WTC11 (cell line): Measurements from ENCODE around the gene MEIS2. TPM values are rescaled to one million over a fixed set of nuclear protein-coding genes. Genes with fewer than 3 reads are reported as not detected.

Experiments used
- ATAC-seq: fragments of 200-7000 bp; cut with Tn5 transposase; 2 replicates; pipeline ENCODE4 v1.10.0; 2021; ENCODE audit warnings: mild to moderate bottlenecking, moderate library complexity
- CTCF ChIA-PET: fragments of 300-600 bp; sonication (Branson Sonifier 250); formaldehyde crosslinking; loops from one replicate; lab custom pipeline; 2021; ENCODE audit warnings: antibody characterized with exemption; lab: Charles Lee
- POLR2A ChIA-PET: fragments of 350-600 bp; sonication (Branson Sonifier 250); formaldehyde crosslinking; loops from one replicate; lab custom pipeline; 2021; ENCODE audit warnings: antibody characterized with exemption; lab: Charles Lee
- DNase-seq: peaks from one replicate; pipeline ENCODE4 v3.0.0; 2021; ENCODE audit warnings: low spot score
- H3K27ac Mint-ChIP-seq: 2 replicates; pipeline ENCODE4 v1.8.0; 2021; ENCODE audit warnings: mixed read lengths
- H3K27me3 Mint-ChIP-seq: 2 replicates; pipeline ENCODE4 v1.8.0; 2021; ENCODE audit warnings: low read depth, mild to moderate bottlenecking, moderate library complexity, mixed read lengths
- H3K36me3 Mint-ChIP-seq: 2 replicates; pipeline ENCODE4 v1.8.0; 2021; ENCODE audit warnings: mixed read lengths
- H3K4me1 Mint-ChIP-seq: 2 replicates; pipeline ENCODE4 v1.8.0; 2022; ENCODE audit warnings: mixed read lengths
- H3K4me3 Mint-ChIP-seq: 2 replicates; pipeline ENCODE4 v1.8.0; 2021; ENCODE audit warnings: mild to moderate bottlenecking, moderate library complexity, mixed read lengths
- H3K9me3 Mint-ChIP-seq: 2 replicates; pipeline ENCODE4 v1.8.0; 2021; ENCODE audit warnings: mixed read lengths
- ELF4 ChIP-seq: sonication (generic); formaldehyde crosslinking; IDR thresholded peaks from 2 replicates; pipeline ENCODE4 v1.8.1; 2022; ENCODE audit warnings: low read depth, mild to moderate bottlenecking, moderate library complexity, missing genetic modification reagents
- ETV6 ChIP-seq: sonication (generic); formaldehyde crosslinking; IDR thresholded peaks from 2 replicates; pipeline ENCODE4 v1.8.1; 2022; ENCODE audit warnings: mild to moderate bottlenecking, missing genetic modification reagents
- FOXJ3 ChIP-seq: sonication (generic); formaldehyde crosslinking; IDR thresholded peaks from 2 replicates; pipeline ENCODE4 v1.9.0; 2021; ENCODE audit warnings: missing genetic modification reagents, mild to moderate bottlenecking, borderline replicate concordance
- FOXP1 ChIP-seq: sonication (generic); formaldehyde crosslinking; IDR thresholded peaks from 2 replicates; pipeline ENCODE4 v1.8.0; 2022; ENCODE audit warnings: missing genetic modification reagents, mild to moderate bottlenecking, moderate library complexity, borderline replicate concordance
- GTF2I ChIP-seq: fragments of 250-450 bp; sonication (Bioruptor Pico); conservative IDR thresholded peaks from 2 replicates; pipeline ENCODE4 v1.4.0; 2021; ENCODE audit warnings: mild to moderate bottlenecking
- NFE2L1 ChIP-seq: sonication (generic); formaldehyde crosslinking; IDR thresholded peaks from 2 replicates; pipeline ENCODE4 v1.8.1; 2023; ENCODE audit warnings: missing genetic modification reagents
- NR1H2 ChIP-seq: sonication (generic); formaldehyde crosslinking; IDR thresholded peaks from 2 replicates; pipeline ENCODE4 v1.9.0; 2021; ENCODE audit warnings: mild to moderate bottlenecking, moderate library complexity, missing genetic modification reagents
- NR2C2 ChIP-seq: sonication (generic); formaldehyde crosslinking; IDR thresholded peaks from 2 replicates; pipeline ENCODE4 v1.8.0; 2022; ENCODE audit warnings: mild to moderate bottlenecking, missing genetic modification reagents
- RELA ChIP-seq: sonication (generic); formaldehyde crosslinking; IDR thresholded peaks from 2 replicates; pipeline ENCODE4 v1.8.1; 2022; ENCODE audit warnings: missing genetic modification reagents, mild to moderate bottlenecking, borderline replicate concordance
- ZNF138 ChIP-seq: sonication (generic); formaldehyde crosslinking; conservative IDR thresholded peaks from 2 replicates; pipeline ENCODE4 v1.8.1; 2022; ENCODE audit warnings: mild to moderate bottlenecking, moderate library complexity, missing genetic modification reagents
- ZNF219 ChIP-seq: sonication (generic); formaldehyde crosslinking; IDR thresholded peaks from 2 replicates; pipeline ENCODE4 v1.8.0; 2023; ENCODE audit warnings: missing genetic modification reagents, mild to moderate bottlenecking, borderline replicate concordance
- ZNF317 ChIP-seq: sonication (generic); formaldehyde crosslinking; IDR thresholded peaks from 2 replicates; pipeline ENCODE4 v1.8.1; 2023; ENCODE audit warnings: low read depth, mild to moderate bottlenecking, moderate library complexity, missing genetic modification reagents, borderline replicate concordance
- ZNF396 ChIP-seq: fragments of 250-450 bp; sonication (Bioruptor Pico); IDR thresholded peaks from 2 replicates; pipeline ENCODE4 v1.8.0; 2021; ENCODE audit warnings: mild to moderate bottlenecking, moderate library complexity, borderline replicate concordance
- total RNA-seq: library from RNA; stranded (reverse); gene quantifications from 3 replicates; pipeline ENCODE4 v1.2.3, GENCODE V29; 2021
- TF ChIP-seq, protein P1 (sequence below): fragments of 250-450 bp; sonication (Bioruptor Pico); IDR thresholded peaks from 2 replicates; pipeline ENCODE4 v1.9.0; 2021; ENCODE audit warnings: mild to moderate bottlenecking, borderline replicate concordance
- TF ChIP-seq, protein P2 (sequence below): sonication (generic); formaldehyde crosslinking; conservative IDR thresholded peaks from 2 replicates; pipeline ENCODE4 v1.8.1; 2022; ENCODE audit warnings: mild to moderate bottlenecking, missing genetic modification reagents
- TF ChIP-seq, protein P3 (sequence below): sonication (generic); formaldehyde crosslinking; IDR thresholded peaks from 2 replicates; pipeline ENCODE4 v1.8.1; 2022; ENCODE audit warnings: low read depth, missing genetic modification reagents, borderline replicate concordance

Gene MEIS2
- total RNA-seq, 1 experiment from 2014 or later = 0.57 TPM

DNA sequence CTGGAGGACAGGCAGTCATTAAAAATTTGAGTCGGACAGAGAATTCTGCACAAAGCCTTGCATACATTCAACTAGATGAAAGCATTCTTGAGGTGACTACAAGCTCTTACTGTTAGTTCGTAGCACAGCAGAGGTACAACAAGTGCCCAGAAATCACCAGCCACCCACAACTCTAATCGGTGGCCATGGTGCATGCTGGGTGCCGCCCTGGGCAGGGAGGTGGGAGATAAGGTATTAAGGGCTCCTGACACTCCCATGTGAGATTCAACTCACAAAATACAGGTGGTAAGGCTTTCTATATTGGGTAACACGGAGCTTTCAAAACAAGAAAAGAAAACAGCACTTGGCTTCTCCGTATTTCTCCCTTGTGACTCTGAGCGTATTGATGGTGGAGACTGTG is 66.0 kb downstream of the MEIS2 start:
- ATAC-seq = no peak
- H3K4me1 Mint-ChIP-seq = peaks cover 38% of the 10 kb centered on the region
- no peaks in the 10 kb centered on the region for H3K9me3 Mint-ChIP-seq
- H3K36me3 Mint-ChIP-seq = no peaks in the 10 kb centered on the region
- ChIA-PET CTCF (interaction anchor here (1.5 kb wide), 1 partner anchor 49 kb away, joined by 3 read pairs; no protein-coding TSS in a partner anchor), POLR2A (interaction anchor here (0.6 kb wide), 2 partner anchors 22 to 126 kb away, joined by 3 to 4 read pairs; no protein-coding TSS in a partner anchor)
- no peak for DNase-seq
- TF ChIP-seq GTF2I (CRISPR knock-in tag) (no peak), ETV6 (CRISPR knock-in tag) (no peak), FOXJ3 (no peak)
- no peak overlapping the region for H3K4me3 Mint-ChIP-seq
- no peaks in the 10 kb centered on the region for H3K27me3 Mint-ChIP-seq
- H3K27ac Mint-ChIP-seq = no peak overlapping the region

DNA sequence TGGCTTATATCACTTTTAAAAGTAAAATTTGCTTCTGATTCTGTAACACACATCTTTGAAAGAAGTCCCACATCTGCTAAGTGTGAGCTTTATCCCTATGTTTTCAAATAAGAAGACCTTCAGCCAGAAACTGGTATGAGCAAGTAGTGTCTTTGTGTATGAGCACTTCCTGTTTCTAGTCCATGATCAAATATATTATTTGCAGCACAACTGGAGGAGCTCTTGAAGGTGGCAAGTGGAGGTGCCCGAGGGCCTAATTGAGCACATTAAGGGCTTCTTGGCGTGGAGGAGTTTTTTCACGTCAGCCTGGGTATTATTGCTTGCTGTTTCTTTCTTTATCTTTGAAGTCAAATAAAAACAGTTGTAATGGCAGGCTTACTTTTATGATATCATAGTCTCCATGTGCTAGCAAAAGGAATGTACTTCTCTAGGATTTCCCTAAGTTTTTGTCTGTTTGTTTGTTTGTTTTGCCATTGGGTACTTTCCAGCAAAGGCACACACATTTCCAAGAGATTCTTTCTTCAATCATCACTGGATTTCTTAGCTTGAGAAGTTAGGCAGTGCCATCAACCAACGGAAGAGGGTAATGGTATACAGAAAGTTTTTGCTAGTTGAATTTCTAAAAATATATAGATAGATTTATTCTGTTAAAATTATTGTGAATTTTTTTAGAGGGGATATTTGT is 68.1 kb downstream of the MEIS2 start:
- no peak for TF ChIP-seq ZNF317 (CRISPR knock-in tag)
- TF ChIP-seq, protein P1, sequence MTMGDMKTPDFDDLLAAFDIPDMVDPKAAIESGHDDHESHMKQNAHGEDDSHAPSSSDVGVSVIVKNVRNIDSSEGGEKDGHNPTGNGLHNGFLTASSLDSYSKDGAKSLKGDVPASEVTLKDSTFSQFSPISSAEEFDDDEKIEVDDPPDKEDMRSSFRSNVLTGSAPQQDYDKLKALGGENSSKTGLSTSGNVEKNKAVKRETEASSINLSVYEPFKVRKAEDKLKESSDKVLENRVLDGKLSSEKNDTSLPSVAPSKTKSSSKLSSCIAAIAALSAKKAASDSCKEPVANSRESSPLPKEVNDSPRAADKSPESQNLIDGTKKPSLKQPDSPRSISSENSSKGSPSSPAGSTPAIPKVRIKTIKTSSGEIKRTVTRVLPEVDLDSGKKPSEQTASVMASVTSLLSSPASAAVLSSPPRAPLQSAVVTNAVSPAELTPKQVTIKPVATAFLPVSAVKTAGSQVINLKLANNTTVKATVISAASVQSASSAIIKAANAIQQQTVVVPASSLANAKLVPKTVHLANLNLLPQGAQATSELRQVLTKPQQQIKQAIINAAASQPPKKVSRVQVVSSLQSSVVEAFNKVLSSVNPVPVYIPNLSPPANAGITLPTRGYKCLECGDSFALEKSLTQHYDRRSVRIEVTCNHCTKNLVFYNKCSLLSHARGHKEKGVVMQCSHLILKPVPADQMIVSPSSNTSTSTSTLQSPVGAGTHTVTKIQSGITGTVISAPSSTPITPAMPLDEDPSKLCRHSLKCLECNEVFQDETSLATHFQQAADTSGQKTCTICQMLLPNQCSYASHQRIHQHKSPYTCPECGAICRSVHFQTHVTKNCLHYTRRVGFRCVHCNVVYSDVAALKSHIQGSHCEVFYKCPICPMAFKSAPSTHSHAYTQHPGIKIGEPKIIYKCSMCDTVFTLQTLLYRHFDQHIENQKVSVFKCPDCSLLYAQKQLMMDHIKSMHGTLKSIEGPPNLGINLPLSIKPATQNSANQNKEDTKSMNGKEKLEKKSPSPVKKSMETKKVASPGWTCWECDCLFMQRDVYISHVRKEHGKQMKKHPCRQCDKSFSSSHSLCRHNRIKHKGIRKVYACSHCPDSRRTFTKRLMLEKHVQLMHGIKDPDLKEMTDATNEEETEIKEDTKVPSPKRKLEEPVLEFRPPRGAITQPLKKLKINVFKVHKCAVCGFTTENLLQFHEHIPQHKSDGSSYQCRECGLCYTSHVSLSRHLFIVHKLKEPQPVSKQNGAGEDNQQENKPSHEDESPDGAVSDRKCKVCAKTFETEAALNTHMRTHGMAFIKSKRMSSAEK = no peak
- no peak for TF ChIP-seq NR2C2 (CRISPR knock-in tag)
- no peak for TF ChIP-seq ZNF396 (CRISPR knock-in tag)
- TF ChIP-seq RELA = no peak
- TF ChIP-seq, protein P2, sequence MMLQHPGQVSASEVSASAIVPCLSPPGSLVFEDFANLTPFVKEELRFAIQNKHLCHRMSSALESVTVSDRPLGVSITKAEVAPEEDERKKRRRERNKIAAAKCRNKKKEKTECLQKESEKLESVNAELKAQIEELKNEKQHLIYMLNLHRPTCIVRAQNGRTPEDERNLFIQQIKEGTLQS = no peak
- H3K9me3 Mint-ChIP-seq = no peaks in the 10 kb centered on the region
- H3K4me3 Mint-ChIP-seq = no peak overlapping the region
- H3K4me1 Mint-ChIP-seq = peaks cover 30% of the 10 kb centered on the region
- DNase-seq (no peak), ATAC-seq (no peak)
- no peak overlapping the region for H3K27ac Mint-ChIP-seq
- ChIA-PET POLR2A (interaction anchor here (0.6 kb wide), 1 partner anchor 539 kb away, joined by 3 read pairs; no protein-coding TSS in a partner anchor), CTCF (no interaction called here)
- H3K27me3 Mint-ChIP-seq = no peaks in the 10 kb centered on the region
- no peaks in the 10 kb centered on the region for H3K36me3 Mint-ChIP-seq

DNA sequence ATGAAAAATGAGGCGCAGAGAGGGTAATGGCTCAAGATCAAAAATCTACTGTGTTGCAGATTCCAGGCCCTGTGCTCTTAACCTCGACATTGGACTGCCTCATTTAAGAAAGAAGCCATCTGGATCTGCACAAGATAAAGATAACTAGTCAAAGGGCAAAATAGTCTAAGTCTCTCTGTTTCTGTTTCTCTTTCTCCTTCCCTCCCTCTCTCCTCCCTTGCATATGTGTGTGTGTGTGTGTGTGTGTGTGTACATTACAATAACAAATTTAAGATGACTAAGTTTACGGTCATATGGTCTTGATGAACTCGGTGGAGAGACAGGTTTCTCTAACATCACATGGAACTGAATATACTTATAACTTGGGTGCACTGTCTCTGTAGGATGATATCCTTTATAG is 69.2 kb downstream of the MEIS2 start:
- H3K4me1 Mint-ChIP-seq = peaks cover 30% of the 10 kb centered on the region
- H3K27ac Mint-ChIP-seq = no peak overlapping the region
- DNase-seq = no peak
- H3K27me3 Mint-ChIP-seq = no peaks in the 10 kb centered on the region
- no peak overlapping the region for H3K4me3 Mint-ChIP-seq
- H3K36me3 Mint-ChIP-seq = no peaks in the 10 kb centered on the region
- H3K9me3 Mint-ChIP-seq = no peaks in the 10 kb centered on the region
- CTCF ChIA-PET = no interaction called here
- no peak for TF ChIP-seq NFE2L1
- TF ChIP-seq ZNF219 = no peak
- TF ChIP-seq NR1H2 = no peak
- TF ChIP-seq, protein P3, sequence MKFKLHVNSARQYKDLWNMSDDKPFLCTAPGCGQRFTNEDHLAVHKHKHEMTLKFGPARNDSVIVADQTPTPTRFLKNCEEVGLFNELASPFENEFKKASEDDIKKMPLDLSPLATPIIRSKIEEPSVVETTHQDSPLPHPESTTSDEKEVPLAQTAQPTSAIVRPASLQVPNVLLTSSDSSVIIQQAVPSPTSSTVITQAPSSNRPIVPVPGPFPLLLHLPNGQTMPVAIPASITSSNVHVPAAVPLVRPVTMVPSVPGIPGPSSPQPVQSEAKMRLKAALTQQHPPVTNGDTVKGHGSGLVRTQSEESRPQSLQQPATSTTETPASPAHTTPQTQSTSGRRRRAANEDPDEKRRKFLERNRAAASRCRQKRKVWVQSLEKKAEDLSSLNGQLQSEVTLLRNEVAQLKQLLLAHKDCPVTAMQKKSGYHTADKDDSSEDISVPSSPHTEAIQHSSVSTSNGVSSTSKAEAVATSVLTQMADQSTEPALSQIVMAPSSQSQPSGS (CRISPR knock-in tag) = no peak
- no peak for TF ChIP-seq ZNF138 (CRISPR knock-in tag)
- no peak for TF ChIP-seq FOXP1 (CRISPR knock-in tag)
- no peak for TF ChIP-seq ELF4 (CRISPR knock-in tag)
- POLR2A ChIA-PET = interaction anchor here (0.5 kb wide), 1 partner anchor 470 kb away, joined by 3 read pairs; no protein-coding TSS in a partner anchor
- no peak for ATAC-seq
